NCI-H187 (cell line): Measurements from ENCODE around the gene CACNA2D4.

Experiments used
- DNase-seq, 2 experiments: peaks; one replicate each; lab custom pipeline; 2025; lab: John Stamatoyannopoulos, UW

The CACNA2D4 gene

GRCh38 chr12:1870998-1871917 lies 47.2 kb downstream of the CACNA2D4 start:
- DNase-seq = no peak

GRCh38 chr12:1870086-1870485 lies 48.4 kb downstream of the CACNA2D4 start:
- no peak for DNase-seq

GRCh38 chr12:1869145-1869544 lies 49.3 kb downstream of the CACNA2D4 start:
- no peak for DNase-seq

GRCh38 chr12:1865284-1865866 lies 53.1 kb downstream of the CACNA2D4 start:
- DNase-seq = no peak

- DNase-seq = no peak
Measured at GRCh38 chr12:1864867-1865266, 53.6 kb downstream of the CACNA2D4 start.

GRCh38 chr12:1864456-1864855 lies 54.0 kb downstream of the CACNA2D4 start:
- DNase-seq = no peak

- no peak for DNase-seq
Measured at GRCh38 chr12:1863823-1864222, 54.6 kb downstream of the CACNA2D4 start.

- no peak for DNase-seq
Measured at GRCh38 chr12:1862973-1863372, 55.5 kb downstream of the CACNA2D4 start.

- no peak for DNase-seq
Measured at GRCh38 chr12:1859643-1860042, 58.8 kb downstream of the CACNA2D4 start.

GRCh38 chr12:1858456-1858855 lies 60.0 kb downstream of the CACNA2D4 start:
- no peak for DNase-seq

GRCh38 chr12:1857821-1858220 lies 60.6 kb downstream of the CACNA2D4 start:
- DNase-seq = no peak

GRCh38 chr12:1857086-1857485 lies 61.4 kb downstream of the CACNA2D4 start:
- DNase-seq = no peak

GRCh38 chr12:1855241-1855640 lies 63.2 kb downstream of the CACNA2D4 start:
- no peak for DNase-seq

- DNase-seq = no peak
Measured at GRCh38 chr12:1853716-1854115, 64.7 kb downstream of the CACNA2D4 start.

- no peak for DNase-seq
Measured at GRCh38 chr12:1852076-1852475, 66.4 kb downstream of the CACNA2D4 start.

GRCh38 chr12:1851151-1851701 lies 67.2 kb downstream of the CACNA2D4 start:
- DNase-seq = no peak

GRCh38 chr12:1848745-1849144 lies 69.7 kb downstream of the CACNA2D4 start:
- no peak for DNase-seq

GRCh38 chr12:1848146-1848545 lies 70.3 kb downstream of the CACNA2D4 start:
- no peak for DNase-seq

- DNase-seq = no peak
Measured at GRCh38 chr12:1847411-1847810, 71.0 kb downstream of the CACNA2D4 start.

GRCh38 chr12:1846421-1847405 lies 71.7 kb downstream of the CACNA2D4 start:
- DNase-seq = no peak

- DNase-seq = no peak
Measured at GRCh38 chr12:1845886-1846285, 72.6 kb downstream of the CACNA2D4 start.

GRCh38 chr12:1845427-1845826 lies 73.0 kb downstream of the CACNA2D4 start:
- DNase-seq = no peak
